Gastrocnemius medialis (tissue), 4 donors: Measurements from ENCODE around the gene KCNIP3. TPM values are rescaled to one million over a fixed set of nuclear protein-coding genes. Genes with fewer than 3 reads are reported as not detected.

Source experiments
- ATAC-seq, 2 donors: fragments of 150-250 bp; one replicate each; pipeline ENCODE4 v1.9.1; 2016
- DNase-seq, 2 donors: peaks; one replicate each; pipeline ENCODE4 v3.0.0-alpha.2; 2019
- H3K27ac ChIP-seq, 4 donors: fragments of 200-600 bp; sonication (generic); 1 replicate in 1 of 4; 2 replicates in 3 of 4; pipeline ENCODE4 v1.5.1; 2016 to 2018; ENCODE audit warnings: mild to moderate bottlenecking in 2 of 4, moderate library complexity in 1 of 4
- H3K27me3 ChIP-seq, 3 donors: fragments of 200-600 bp; sonication (generic) in 2 of 3; 1 replicate in 1 of 3; 2 replicates in 2 of 3; pipeline versions ENCODE4 v1.5.1 to v1.6.0; 2016 to 2019; ENCODE audit warnings: mild to moderate bottlenecking in 1 of 3, moderate library complexity in 1 of 3
- H3K36me3 ChIP-seq, 2 donors: fragments of 200-600 bp; sonication (generic) in 1 of 2; one replicate each; pipeline ENCODE4 v1.5.1; 2017 to 2018
- H3K4me1 ChIP-seq, 2 donors: fragments of 200-600 bp; sonication (generic) in 1 of 2; one replicate each; pipeline ENCODE4 v1.5.1; 2016 to 2017; ENCODE audit warnings: mild to moderate bottlenecking in 2 of 2
- H3K4me3 ChIP-seq, 4 donors: fragments of 200-600 bp; sonication (generic) in 3 of 4; 1 replicate in 1 of 4; 2 replicates in 3 of 4; pipeline ENCODE4 v1.5.1; 2016 to 2019; ENCODE audit warnings: mild to moderate bottlenecking in 2 of 4
- H3K9me3 ChIP-seq, 3 donors: fragments of 200-600 bp; sonication (generic) in 2 of 3; 1 replicate in 1 of 3; 2 replicates in 2 of 3; pipeline ENCODE4 v1.5.1; 2016 to 2019
- CTCF ChIP-seq, 5 experiments: fragments of 450-650 bp in 3 of 5; fragments of 200-600 bp in 2 of 5; sonication (generic) in 2 of 5; IDR thresholded peaks in 4 of 5; conservative IDR thresholded peaks in 1 of 5; 1 replicate in 4 of 5; 2 replicates in 1 of 5; pipeline ENCODE4 v1.5.1; 2016 to 2019; ENCODE audit warnings: antibody characterized with exemption in 5 of 5, mild to moderate bottlenecking in 3 of 5, moderate library complexity in 3 of 5
- POLR2A ChIP-seq, 2 donors: fragments of 450-650 bp; IDR thresholded peaks; one replicate each; pipeline ENCODE4 v1.6.1; 2017; ENCODE audit warnings: antibody characterized with exemption in 2 of 2, mild to moderate bottlenecking in 2 of 2, moderate library complexity in 2 of 2
- in situ Hi-C, 4 donors: fragments of 200-750 bp; cut with MboI; loops; one replicate each; pipeline versions ENCODE4 v1.15.0 to v1.8.0; 2017; ENCODE audit warnings: low sequenced_read_pairs in 4 of 4
- intact Hi-C: fragments of 100-400 bp; cut with DNase I; formaldehyde crosslinking; loops from one replicate; pipeline ENCODE4 v1.15.1; 2023; ENCODE audit warnings: low total_unique reads
- total RNA-seq, 4 donors: library from RNA; depleted of rRNA; stranded (reverse); fragments of >200 nt; gene quantifications; one replicate each; pipeline versions ENCODE4 v1.1.0 to v1.2.3, GENCODE V29; 2016

KCNIP3 gene
- total RNA-seq, 4 donors from 2014 or later, result 0.55 to 2.9 (median 1.0) TPM

DNA sequence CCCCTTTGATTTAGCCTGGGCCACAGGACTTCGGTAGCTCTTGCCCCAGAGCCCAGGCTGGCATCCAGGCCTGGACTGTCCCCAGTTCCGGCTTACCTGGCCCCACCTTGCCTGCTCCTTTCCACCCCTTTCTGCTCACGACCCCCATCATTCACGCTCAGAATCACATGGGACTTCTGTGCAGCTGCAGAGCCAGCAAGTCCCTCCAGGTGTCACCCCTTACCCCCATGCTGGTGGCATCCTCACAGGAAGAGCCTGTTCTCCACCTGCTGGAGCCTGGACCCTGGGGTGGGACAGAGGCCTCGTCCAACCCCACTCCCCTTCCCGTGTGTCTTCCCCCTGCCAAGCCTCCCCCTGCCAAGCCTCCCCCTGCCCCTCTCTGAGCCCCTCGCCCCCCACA, 7.9 kb upstream of the KCNIP3 start:
- TF ChIP-seq POLR2A (IDR thresholded peaks at IDR 0.05), result no peak
- TF ChIP-seq CTCF (IDR thresholded peaks at IDR 0.05 in 4 of 5, conservative IDR thresholded peaks at IDR 0.05 in 1 of 5), result no peak
- Histone ChIP-seq H3K36me3 (no peaks in the 10 kb centered on the region), H3K27me3 (no peaks in the 10 kb centered on the region), H3K4me1 (no peaks in the 10 kb centered on the region), H3K27ac (no peak overlapping the region), H3K4me3 (no peak overlapping the region), H3K9me3 (peaks cover 0 to 5% (median 0%) of the 10 kb centered on the region in 3 donors)
- DNase-seq, result no peak
- intact Hi-C loops (no loop called here), in situ Hi-C loops (no loop called here)
- ATAC-seq, result no peak

GRCh38 chr2:95291222-95291621, 5.9 kb upstream of the KCNIP3 start:
- H3K27me3 ChIP-seq, result no peaks in the 10 kb centered on the region
- H3K27ac ChIP-seq, result no peak overlapping the region
- TF ChIP-seq POLR2A (IDR thresholded peaks at IDR 0.05), result no peak
- TF ChIP-seq CTCF (IDR thresholded peaks at IDR 0.05 in 4 of 5, conservative IDR thresholded peaks at IDR 0.05 in 1 of 5), result no peak
- H3K9me3 ChIP-seq, result peaks cover 0 to 5% (median 0%) of the 10 kb centered on the region in 3 donors
- ATAC-seq, result no peak
- no peak for DNase-seq
- H3K4me3 ChIP-seq, result no peak overlapping the region
- intact Hi-C loops, result no loop called here
- in situ Hi-C loops, result no loop called here
- H3K4me1 ChIP-seq, result no peaks in the 10 kb centered on the region
- no peaks in the 10 kb centered on the region for H3K36me3 ChIP-seq

DNA sequence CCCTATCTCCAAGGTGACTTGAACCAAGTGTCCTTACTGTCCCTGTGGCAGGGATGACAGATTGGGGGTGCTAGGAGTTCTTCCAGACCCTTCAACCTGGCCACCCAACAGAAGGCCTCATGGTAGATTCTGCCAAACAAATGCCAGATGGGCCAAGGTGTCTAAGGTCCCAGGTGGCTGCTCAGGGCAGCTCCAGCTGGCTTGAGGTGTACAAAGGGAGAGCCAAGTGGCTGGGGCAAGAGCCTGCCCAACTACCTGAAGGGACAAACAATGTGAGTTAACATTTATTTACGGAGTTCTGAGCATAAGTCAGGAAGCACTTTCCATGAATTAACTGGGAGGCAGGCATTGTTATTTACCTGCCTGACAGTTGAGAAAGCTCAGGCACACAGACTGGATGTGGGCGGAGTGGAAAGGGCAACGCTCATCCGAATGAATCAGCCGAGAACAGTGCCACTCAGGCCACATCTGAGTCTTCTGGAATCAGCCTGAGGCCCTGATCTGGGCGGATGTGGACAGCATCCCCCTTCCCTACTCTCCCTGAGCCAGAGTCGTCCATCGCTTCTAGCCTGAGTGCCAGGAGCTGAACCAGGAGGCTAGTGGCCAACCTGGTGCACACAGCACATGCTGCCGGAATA, 4.4 kb upstream of the KCNIP3 start:
- ATAC-seq (no peak), DNase-seq (no peak)
- H3K27me3 ChIP-seq, result peaks cover 0 to 9% (median 0%) of the 10 kb centered on the region in 3 donors
- H3K4me1 ChIP-seq, result no peaks in the 10 kb centered on the region
- TF ChIP-seq CTCF (IDR thresholded peaks at IDR 0.05 in 4 of 5, conservative IDR thresholded peaks at IDR 0.05 in 1 of 5) (no peak), POLR2A (IDR thresholded peaks at IDR 0.05) (no peak)
- no peaks in the 10 kb centered on the region for H3K36me3 ChIP-seq
- H3K9me3 ChIP-seq, result peaks cover 0 to 5% (median 0%) of the 10 kb centered on the region in 3 donors
- no peak overlapping the region for H3K27ac ChIP-seq
- in situ Hi-C loops (no loop called here), intact Hi-C loops (no loop called here)
- no peak overlapping the region for H3K4me3 ChIP-seq

DNA sequence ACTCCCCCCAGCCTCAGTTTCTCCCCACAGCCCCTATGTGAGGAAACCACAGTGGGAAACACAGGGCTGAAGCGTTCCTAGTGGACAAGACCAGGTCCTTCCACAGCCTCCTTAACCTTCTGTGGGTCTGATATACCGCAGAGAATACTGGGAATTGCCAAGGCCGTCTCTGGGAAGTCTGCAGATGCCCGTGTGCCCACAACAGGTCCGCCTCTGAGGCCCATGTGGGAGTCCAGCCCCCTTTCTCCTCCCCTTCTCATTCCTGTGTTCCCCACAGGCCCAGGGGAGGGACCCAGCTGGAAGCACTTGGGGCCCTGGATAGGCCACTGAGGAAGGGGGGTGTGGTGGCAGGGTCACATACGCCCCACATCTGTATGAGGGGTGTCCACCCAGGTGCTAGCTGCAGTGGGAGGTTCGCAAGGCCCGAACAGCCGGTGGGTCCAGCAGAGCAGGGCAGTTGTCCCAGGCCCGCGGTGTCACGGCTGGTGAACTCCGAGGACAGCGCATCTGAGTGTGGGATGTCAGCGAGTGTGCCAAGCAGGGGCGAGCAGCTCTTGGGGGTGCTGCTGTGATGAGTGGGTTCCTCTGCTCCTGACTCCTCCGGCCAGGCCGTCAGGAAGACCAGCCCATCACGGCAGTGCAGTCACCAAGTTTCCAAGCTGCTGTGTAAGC, 2.4 kb upstream of the KCNIP3 start:
- Histone ChIP-seq H3K27ac (no peak overlapping the region), H3K9me3 (peaks cover 0 to 5% (median 0%) of the 10 kb centered on the region in 3 donors), H3K36me3 (no peaks in the 10 kb centered on the region), H3K27me3 (peaks cover 0 to 15% (median 1%) of the 10 kb centered on the region in 3 donors), H3K4me1 (no peaks in the 10 kb centered on the region), H3K4me3 (no peak overlapping the region)
- intact Hi-C loops, result no loop called here
- in situ Hi-C loops, result no loop called here
- DNase-seq (no peak), ATAC-seq (no peak)
- TF ChIP-seq POLR2A (IDR thresholded peaks at IDR 0.05) (no peak), CTCF (IDR thresholded peaks at IDR 0.05 in 4 of 5, conservative IDR thresholded peaks at IDR 0.05 in 1 of 5) (no peak)
